Measurements from ENCODE around the gene ASTN2.

DNA sequence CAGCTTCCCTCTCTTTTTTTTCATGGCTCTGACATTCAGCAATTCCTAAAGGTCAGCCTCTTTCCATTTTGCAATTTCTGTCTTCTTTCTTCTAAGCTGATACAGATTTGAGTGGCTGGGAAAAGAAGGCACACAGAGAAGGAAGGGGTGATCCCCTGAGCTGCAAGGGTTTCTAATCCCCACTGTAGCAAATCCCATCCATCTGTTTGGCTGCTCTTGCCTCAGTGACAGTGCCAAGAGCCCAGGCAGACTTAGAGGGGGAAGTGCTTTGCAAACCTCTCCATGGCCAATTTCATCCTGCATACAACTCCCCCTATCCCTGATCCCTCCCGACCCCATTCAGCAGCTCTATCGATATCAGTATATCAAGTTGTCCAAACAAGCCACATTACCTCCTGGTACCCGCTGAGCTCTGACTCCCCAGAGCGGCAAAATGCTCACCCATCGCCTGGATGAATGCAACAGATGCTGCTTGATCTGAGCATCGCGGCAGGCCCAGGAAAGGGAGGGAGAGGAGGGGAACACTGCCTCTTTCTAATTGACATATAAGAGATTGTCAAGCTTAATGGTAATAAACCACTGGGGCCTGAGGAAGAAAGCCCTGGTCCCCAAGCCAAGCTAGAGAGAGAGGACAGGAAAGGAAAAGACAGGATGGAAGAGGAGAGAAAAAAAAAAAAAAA, 268.9 kb downstream of the ASTN2 start:
- TF ChIP-seq EZH2 (IDR thresholded peaks at IDR 0.05; ENCODE audit: insufficient read depth, poor library complexity, severe bottlenecking) (no peak), EZH2phosphoT487 (IDR thresholded peaks at IDR 0.05; ENCODE audit: insufficient read depth, low read depth) (no peak)

Data from GM23248 (cell line).